Bronchial epithelial cell (primary cell): ENCODE measurements around the gene MYO1E. TPM values are rescaled to one million over a fixed set of nuclear protein-coding genes. Genes with fewer than 3 reads are reported as not detected.
A peak's percentile ranks its signal among the peaks of the same experiment; 100 is the strongest.
"Not testable (repeated sequence)": the region's sequence is repeated elsewhere in the genome, so short reads cannot be mapped to it uniquely, and the experiment has no call there.

Experiments
- DNase-seq: peaks from one replicate; pipeline ENCODE4 v3.0.0-alpha.2; 2010; ENCODE audit warnings: low read depth
- FAIRE-seq: peaks from 2 replicates; lab custom pipeline; 2011; peaks lifted over from hg19 to GRCh38; lab: Jason Lieb, UNC
- H3K27me3 ChIP-seq: 2 replicates; pipeline ENCODE4 v1.5.1; 2011; ENCODE audit warnings: low read length; ENCODE audit not compliant: control insufficient read depth, insufficient read depth
- H3K36me3 ChIP-seq: 2 replicates; pipeline ENCODE4 v1.5.1; 2011; ENCODE audit warnings: low read length; ENCODE audit not compliant: control insufficient read depth, insufficient read depth
- H3K4me3 ChIP-seq: 2 replicates; pipeline ENCODE4 v1.5.1; 2011; ENCODE audit warnings: mild to moderate bottlenecking, low read depth, low read length, control low read depth
- total RNA-seq: library from RNA; depleted of rRNA; stranded (reverse); fragments of >200 nt; gene quantifications from 2 replicates; pipeline ENCODE4 v1.2.1, GENCODE V29; 2014
- TF ChIP-seq, protein P1 (sequence below): IDR thresholded peaks from 2 replicates; pipeline ENCODE4 v1.5.1; 2011; ENCODE audit warnings: mild to moderate bottlenecking, moderate library complexity, low read length, control low read depth, inconsistent platforms; ENCODE audit not compliant: insufficient read depth, severe bottlenecking

MYO1E gene
- total RNA-seq, 1 donor from 2014 or later = 71.9 TPM

GRCh38 chr15:59147666-59148065 lies 225.0 kb downstream of the MYO1E start:
- TF ChIP-seq, protein P1, sequence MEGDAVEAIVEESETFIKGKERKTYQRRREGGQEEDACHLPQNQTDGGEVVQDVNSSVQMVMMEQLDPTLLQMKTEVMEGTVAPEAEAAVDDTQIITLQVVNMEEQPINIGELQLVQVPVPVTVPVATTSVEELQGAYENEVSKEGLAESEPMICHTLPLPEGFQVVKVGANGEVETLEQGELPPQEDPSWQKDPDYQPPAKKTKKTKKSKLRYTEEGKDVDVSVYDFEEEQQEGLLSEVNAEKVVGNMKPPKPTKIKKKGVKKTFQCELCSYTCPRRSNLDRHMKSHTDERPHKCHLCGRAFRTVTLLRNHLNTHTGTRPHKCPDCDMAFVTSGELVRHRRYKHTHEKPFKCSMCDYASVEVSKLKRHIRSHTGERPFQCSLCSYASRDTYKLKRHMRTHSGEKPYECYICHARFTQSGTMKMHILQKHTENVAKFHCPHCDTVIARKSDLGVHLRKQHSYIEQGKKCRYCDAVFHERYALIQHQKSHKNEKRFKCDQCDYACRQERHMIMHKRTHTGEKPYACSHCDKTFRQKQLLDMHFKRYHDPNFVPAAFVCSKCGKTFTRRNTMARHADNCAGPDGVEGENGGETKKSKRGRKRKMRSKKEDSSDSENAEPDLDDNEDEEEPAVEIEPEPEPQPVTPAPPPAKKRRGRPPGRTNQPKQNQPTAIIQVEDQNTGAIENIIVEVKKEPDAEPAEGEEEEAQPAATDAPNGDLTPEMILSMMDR = no peak
- peaks cover 18% of the 10 kb centered on the region for H3K36me3 ChIP-seq
- H3K27me3 ChIP-seq = no peaks in the 10 kb centered on the region
- DNase-seq (no peak), FAIRE-seq (no peak)
- H3K4me3 ChIP-seq = no peak overlapping the region

GRCh38 chr15:59144594-59144993 lies 228.1 kb downstream of the MYO1E start:
- TF ChIP-seq, protein P1 = peak; percentile 28
- not testable (repeated sequence) for H3K27me3 ChIP-seq, H3K4me3 ChIP-seq, FAIRE-seq, H3K36me3 ChIP-seq, DNase-seq

GRCh38 chr15:59143281-59143680 lies 229.4 kb downstream of the MYO1E start:
- DNase-seq = no peak
- FAIRE-seq = no peak
- H3K27me3 ChIP-seq = no peaks in the 10 kb centered on the region

GRCh38 chr15:59140422-59141226 lies 232.0 kb downstream of the MYO1E start:
- Histone ChIP-seq H3K27me3 (no peaks in the 10 kb centered on the region), H3K36me3 (peaks cover 10% of the 10 kb centered on the region), H3K4me3 (no peak overlapping the region)
- peak; percentile 61 for DNase-seq
- TF ChIP-seq, protein P1 = no peak
- FAIRE-seq = no peak

More at GRCh38 chr15:59143281-59143680, 229.4 kb downstream of the MYO1E start:
- TF ChIP-seq, protein P1 = no peak
- peaks cover 10% of the 10 kb centered on the region for H3K36me3 ChIP-seq
- H3K4me3 ChIP-seq = no peak overlapping the region

DNA sequence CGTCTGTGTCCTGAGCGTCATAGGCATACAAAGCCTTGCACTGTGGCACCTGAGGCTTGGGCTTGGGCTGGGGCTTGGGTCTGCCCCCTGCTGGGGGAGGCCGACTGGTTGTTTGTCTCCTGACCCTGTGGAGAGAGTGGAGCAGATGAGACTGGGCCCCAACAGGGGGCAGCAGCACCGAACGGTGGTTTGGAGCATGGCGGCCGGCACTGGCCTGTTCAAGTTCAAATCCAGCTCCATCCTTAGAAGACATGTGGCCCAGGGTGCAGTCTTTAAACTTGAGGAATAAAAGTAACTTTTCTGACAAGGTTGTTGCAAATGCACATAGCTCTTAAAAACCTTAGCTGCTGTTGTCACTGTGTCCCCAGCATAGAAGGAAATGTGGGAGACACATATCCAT lies 234.4 kb downstream of the MYO1E start:
- Histone ChIP-seq H3K4me3 (no peak overlapping the region), H3K36me3 (peaks cover 10% of the 10 kb centered on the region), H3K27me3 (no peaks in the 10 kb centered on the region)
- TF ChIP-seq, protein P1 = peak; percentile 64
- FAIRE-seq (no peak), DNase-seq (peak; percentile 28)

DNA sequence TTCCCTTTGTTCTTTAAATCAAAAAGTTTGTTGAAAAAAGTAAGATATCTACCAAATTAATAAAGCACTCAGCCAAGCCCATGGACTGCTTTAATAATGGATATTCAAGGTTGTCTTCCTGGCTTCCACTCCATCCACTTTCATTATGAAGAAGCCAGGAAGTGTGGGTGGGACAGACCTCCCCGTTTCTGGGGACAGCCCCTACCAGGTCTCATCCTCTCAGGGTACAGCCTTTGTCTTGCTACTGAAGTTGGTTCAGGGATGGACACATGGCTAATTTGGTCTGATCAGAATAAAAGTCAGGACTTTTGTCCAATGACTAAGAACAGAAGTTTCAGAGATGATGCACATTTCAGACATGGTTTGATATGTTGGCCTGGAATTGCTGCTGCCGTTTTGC lies 235.1 kb downstream of the MYO1E start:
- TF ChIP-seq, protein P1 = no peak
- no peak for FAIRE-seq
- no peak for DNase-seq
- H3K4me3 ChIP-seq = no peak overlapping the region
- no peaks in the 10 kb centered on the region for H3K27me3 ChIP-seq
- peaks cover 7% of the 10 kb centered on the region for H3K36me3 ChIP-seq
